GM12878 (cell line): ENCODE measurements around the gene PTPMT1. TPM values are rescaled to one million over a fixed set of nuclear protein-coding genes. Genes with fewer than 3 reads are reported as not detected.

Experiments
- ATAC-seq: fragments of 200-7000 bp; cut with Tn5 transposase; 3 replicates; pipeline ENCODE4 v1.9.1; 2020; ENCODE audit warnings: mild to moderate bottlenecking, moderate library complexity
- BruUV-seq: library from RNA; stranded (reverse); fragments of 400-500 nt; replicated peaks from 2 replicates; lab custom pipeline; 2021; lab: Mats Ljungman, UMichigan
- CTCF ChIA-PET: fragments of 300-600 bp; sonication (Branson Sonifier 250); formaldehyde crosslinking; extraction: SDS; loops from one replicate; lab custom pipeline; 2021; ENCODE audit warnings: inconsistent platforms; lab: Yijun Ruan, JAX
- POLR2A ChIA-PET: fragments of 350-600 bp; formaldehyde crosslinking; extraction: SDS; loops from one replicate; lab custom pipeline; 2021; ENCODE audit warnings: inconsistent platforms; lab: Charles Lee
- RAD21 ChIA-PET: fragments of 300-600 bp; sonication (Branson Sonifier 250); formaldehyde crosslinking; loops from one replicate; lab custom pipeline; 2023; ENCODE audit warnings: antibody characterized with exemption; ENCODE audit not compliant: unreplicated experiment; lab: Charles Lee
- SMC1A ChIA-PET: fragments of 300-600 bp; sonication (Branson Sonifier 250); formaldehyde crosslinking; loops from one replicate; lab custom pipeline; 2023; ENCODE audit not compliant: unreplicated experiment, uncharacterized antibody; lab: Charles Lee
- DNase-seq: peaks from one replicate; pipeline ENCODE4 v3.0.0-alpha.2; 2011; ENCODE audit warnings: low read depth, low spot score
- FAIRE-seq: peaks from 3 replicates; lab custom pipeline; 2011; peaks lifted over from hg19 to GRCh38; lab: Jason Lieb, UNC
- H2AFZ ChIP-seq: 2 replicates; pipeline ENCODE4 v1.6.0; 2011; ENCODE audit warnings: low read depth, low read length, control low read depth; ENCODE audit not compliant: control insufficient read depth
- H3K27ac ChIP-seq: 2 replicates; pipeline ENCODE4 v1.5.1; 2011; ENCODE audit warnings: control low read depth; ENCODE audit not compliant: control insufficient read depth, insufficient read depth
- H3K27me3 ChIP-seq, 2 experiments: replicated peaks in 1 of 2; 2 replicates each; pipeline versions ENCODE4 v1.6.0 to v1.6.1; 2011; ENCODE audit warnings: low read length in 1 of 2; ENCODE audit not compliant: control insufficient read depth in 2 of 2, insufficient read depth in 2 of 2
- H3K36me3 ChIP-seq, 2 experiments: 2 replicates each; pipeline ENCODE4 v1.5.1; 2011; ENCODE audit warnings: low read length in 1 of 2; ENCODE audit not compliant: control insufficient read depth in 2 of 2, insufficient read depth in 2 of 2
- H3K4me1 ChIP-seq: 2 replicates; pipeline ENCODE4 v1.6.1; 2011; ENCODE audit warnings: mild to moderate bottlenecking, low read length, moderate library complexity, mixed read lengths; ENCODE audit not compliant: control insufficient read depth, insufficient read depth
- H3K4me2 ChIP-seq: 2 replicates; pipeline ENCODE4 v1.6.0; 2011; ENCODE audit warnings: control low read depth; ENCODE audit not compliant: control insufficient read depth, insufficient read depth
- H3K4me3 ChIP-seq: fragments of 200-600 bp; sonication (generic); 2 replicates; pipeline ENCODE4 v1.5.1; 2016
- H3K79me2 ChIP-seq: 2 replicates; pipeline ENCODE4 v1.6.0; 2011; ENCODE audit warnings: low read length; ENCODE audit not compliant: control insufficient read depth, insufficient read depth
- H3K9ac ChIP-seq: 2 replicates; pipeline ENCODE4 v1.8.0; 2011; ENCODE audit warnings: low read length, control low read depth, mixed read lengths; ENCODE audit not compliant: control insufficient read depth, insufficient read depth
- H3K9me3 ChIP-seq: replicated peaks from 3 replicates; pipeline ENCODE4 v1.5.1; 2011; ENCODE audit warnings: mild to moderate bottlenecking, low read length; ENCODE audit not compliant: control insufficient read depth, insufficient read depth
- H4K20me1 ChIP-seq: 2 replicates; pipeline ENCODE4 v1.6.0; 2011; ENCODE audit not compliant: control insufficient read depth, insufficient read depth
- CBFB ChIP-seq: IDR thresholded peaks from 2 replicates; pipeline ENCODE4 v1.6.1; 2016; ENCODE audit warnings: antibody characterized with exemption, low read depth
- CREB1 ChIP-seq: IDR thresholded peaks from 2 replicates; pipeline ENCODE4 v1.6.1; 2012; ENCODE audit warnings: low read depth, mild to moderate bottlenecking, inconsistent platforms
- ESRRA ChIP-seq: IDR thresholded peaks from 2 replicates; pipeline ENCODE4 v1.6.1; 2012; ENCODE audit warnings: mild to moderate bottlenecking, low read length, improper control_type of control experiment
- EZH2 ChIP-seq: IDR thresholded peaks from 2 replicates; pipeline ENCODE4 v1.6.1; 2012; ENCODE audit warnings: low read depth, mild to moderate bottlenecking, control low read depth, inconsistent platforms, low read length, borderline replicate concordance; ENCODE audit not compliant: control insufficient read depth
- MTA3 ChIP-seq: IDR thresholded peaks from 2 replicates; pipeline ENCODE4 v1.6.1; 2012; ENCODE audit warnings: low read length, inconsistent platforms, borderline replicate concordance
- MYC ChIP-seq: IDR thresholded peaks from 2 replicates; pipeline ENCODE4 v1.6.1; 2011; ENCODE audit warnings: mild to moderate bottlenecking, low read length, moderate library complexity, inconsistent platforms; ENCODE audit not compliant: insufficient read depth, insufficient replicate concordance, insufficient read length, severe bottlenecking
- NFIC ChIP-seq: IDR thresholded peaks from 2 replicates; pipeline ENCODE4 v1.6.1; 2012; ENCODE audit warnings: low read depth, mild to moderate bottlenecking, inconsistent platforms, low read length, moderate library complexity
- NR2C2 ChIP-seq: IDR thresholded peaks from 2 replicates; pipeline ENCODE4 v1.6.1; 2011; ENCODE audit warnings: borderline replicate concordance, low read depth; ENCODE audit not compliant: control insufficient read depth, insufficient read length
- NR2F1 ChIP-seq: fragments of 450-650 bp; conservative IDR thresholded peaks from 2 replicates; pipeline ENCODE4 v1.6.1; 2017; ENCODE audit warnings: mild to moderate bottlenecking
- RAD21 ChIP-seq: IDR thresholded peaks from 2 replicates; pipeline ENCODE4 v1.6.1; 2011; ENCODE audit warnings: mild to moderate bottlenecking, low read depth, low read length, moderate library complexity; ENCODE audit not compliant: insufficient read depth
- RB1 ChIP-seq: fragments of 450-650 bp; formaldehyde crosslinking; IDR thresholded peaks from 2 replicates; pipeline ENCODE4 v1.6.1; 2017; ENCODE audit warnings: mild to moderate bottlenecking, borderline replicate concordance
- RBBP5 ChIP-seq: fragments of 200-600 bp; sonication (generic); conservative IDR thresholded peaks from 2 replicates; pipeline ENCODE4 v1.6.1; 2016
- SIN3A ChIP-seq: IDR thresholded peaks from 2 replicates; pipeline ENCODE4 v1.6.1; 2012; ENCODE audit warnings: low read depth, low read length, improper control_type of control experiment
- TAF1 ChIP-seq: IDR thresholded peaks from 2 replicates; pipeline ENCODE4 v1.6.1; 2011; ENCODE audit warnings: mild to moderate bottlenecking, low read depth, low read length, borderline replicate concordance
- TCF12 ChIP-seq: IDR thresholded peaks from 2 replicates; pipeline ENCODE4 v1.6.1; 2011; ENCODE audit warnings: low read depth, mild to moderate bottlenecking, low read length
- WRNIP1 ChIP-seq: IDR thresholded peaks from 2 replicates; pipeline ENCODE4 v1.6.1; 2011; ENCODE audit warnings: low read depth, low read length, improper control_type of control experiment, borderline replicate concordance
- YBX1 ChIP-seq: fragments of 450-650 bp; IDR thresholded peaks from 2 replicates; pipeline ENCODE4 v1.6.1; 2016; ENCODE audit warnings: antibody characterized with exemption
- ZZZ3 ChIP-seq: IDR thresholded peaks from 2 replicates; pipeline ENCODE4 v1.6.1; 2011; ENCODE audit warnings: low read depth; ENCODE audit not compliant: control insufficient read depth, insufficient read length
- WGBS: methylation state at CpG from one replicate; pipeline ENCODE4 v1.1.6; 2016; ENCODE audit warnings: low lambda C conversion rate; ENCODE audit not compliant: insufficient replicate concordance, insufficient coverage; ENCODE audit errors: missing lambda C conversion rate; 5-methylcytosine and 5-hydroxymethylcytosine counted together
- in situ Hi-C: fragments of 300-500 bp; cut with MboI; formaldehyde crosslinking; loops from 9 replicates; pipeline ENCODE4 v1.14.3; 2018; ENCODE audit warnings: mixed read lengths
- intact Hi-C: fragments of 100-400 bp; cut with micrococcal nuclease; formaldehyde crosslinking; loops from one replicate; pipeline ENCODE4 v1.14.2; 2022; ENCODE audit not compliant: unreplicated experiment
- polyA plus RNA-seq, 11 experiments: library from polyadenylated mRNA; depleted of rRNA in 4 of 11; unstranded in 6 of 11; stranded (reverse) in 5 of 11; fragments of >200 nt; fragmentation: Nextera tagmentation in 4 of 11; fragmentation: Illumina TruSeq in 1 of 11; extraction: Ambion mirVana in 4 of 11; extraction: Trizol in 1 of 11; gene quantifications; 1 replicate in 1 of 11; 2 replicates in 10 of 11; pipeline versions ENCODE4 v1.2.1 to v1.2.3, GENCODE V29; 2011 to 2016; ENCODE audit warnings: inconsistent platforms in 2 of 11, missing spikeins in 2 of 11, low read depth in 1 of 11
- total RNA-seq, 4 experiments: library from RNA; depleted of rRNA in 3 of 4; stranded (reverse); fragments of >200 nt in 3 of 4; fragmentation: Illumina TruSeq in 1 of 4; extraction: Trizol in 1 of 4; gene quantifications; 2 replicates each; pipeline versions ENCODE4 v1.2.1 to v1.2.3, GENCODE V29; 2013 to 2021
- TF ChIP-seq, protein P1 (sequence below): IDR thresholded peaks from 2 replicates; pipeline ENCODE4 v1.6.1; 2012; ENCODE audit warnings: improper control_type of control experiment, low read depth, low read length; ENCODE audit not compliant: insufficient replicate concordance

Gene PTPMT1
- total and polyA plus RNA-seq, 10 of the 15 experiments (the other 5 are each of a cell fraction or from before 2014, with no cell fraction given): 12.0 to 116 (median 58.2) TPM

DNA sequence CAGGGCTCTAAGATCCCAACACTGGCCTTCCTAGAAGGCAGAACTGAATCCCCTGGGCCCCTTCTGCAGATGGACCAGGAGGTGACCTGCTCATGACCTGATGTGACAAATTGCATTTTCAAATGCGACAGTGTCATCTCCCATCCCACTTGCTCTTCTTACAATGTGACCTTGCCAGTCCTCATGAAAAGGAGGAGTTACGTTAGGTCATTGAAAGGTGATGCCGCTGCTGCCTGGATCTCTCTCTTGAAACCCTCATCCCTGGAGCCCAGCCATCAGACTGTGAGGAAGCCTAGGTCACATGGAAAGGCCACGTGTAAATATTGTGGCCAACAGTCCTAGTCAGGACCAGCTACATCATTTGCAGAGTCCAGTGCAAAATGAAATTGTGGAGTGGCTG, 34.5 kb downstream of the PTPMT1 start (continued):
- TF ChIP-seq, protein P1, sequence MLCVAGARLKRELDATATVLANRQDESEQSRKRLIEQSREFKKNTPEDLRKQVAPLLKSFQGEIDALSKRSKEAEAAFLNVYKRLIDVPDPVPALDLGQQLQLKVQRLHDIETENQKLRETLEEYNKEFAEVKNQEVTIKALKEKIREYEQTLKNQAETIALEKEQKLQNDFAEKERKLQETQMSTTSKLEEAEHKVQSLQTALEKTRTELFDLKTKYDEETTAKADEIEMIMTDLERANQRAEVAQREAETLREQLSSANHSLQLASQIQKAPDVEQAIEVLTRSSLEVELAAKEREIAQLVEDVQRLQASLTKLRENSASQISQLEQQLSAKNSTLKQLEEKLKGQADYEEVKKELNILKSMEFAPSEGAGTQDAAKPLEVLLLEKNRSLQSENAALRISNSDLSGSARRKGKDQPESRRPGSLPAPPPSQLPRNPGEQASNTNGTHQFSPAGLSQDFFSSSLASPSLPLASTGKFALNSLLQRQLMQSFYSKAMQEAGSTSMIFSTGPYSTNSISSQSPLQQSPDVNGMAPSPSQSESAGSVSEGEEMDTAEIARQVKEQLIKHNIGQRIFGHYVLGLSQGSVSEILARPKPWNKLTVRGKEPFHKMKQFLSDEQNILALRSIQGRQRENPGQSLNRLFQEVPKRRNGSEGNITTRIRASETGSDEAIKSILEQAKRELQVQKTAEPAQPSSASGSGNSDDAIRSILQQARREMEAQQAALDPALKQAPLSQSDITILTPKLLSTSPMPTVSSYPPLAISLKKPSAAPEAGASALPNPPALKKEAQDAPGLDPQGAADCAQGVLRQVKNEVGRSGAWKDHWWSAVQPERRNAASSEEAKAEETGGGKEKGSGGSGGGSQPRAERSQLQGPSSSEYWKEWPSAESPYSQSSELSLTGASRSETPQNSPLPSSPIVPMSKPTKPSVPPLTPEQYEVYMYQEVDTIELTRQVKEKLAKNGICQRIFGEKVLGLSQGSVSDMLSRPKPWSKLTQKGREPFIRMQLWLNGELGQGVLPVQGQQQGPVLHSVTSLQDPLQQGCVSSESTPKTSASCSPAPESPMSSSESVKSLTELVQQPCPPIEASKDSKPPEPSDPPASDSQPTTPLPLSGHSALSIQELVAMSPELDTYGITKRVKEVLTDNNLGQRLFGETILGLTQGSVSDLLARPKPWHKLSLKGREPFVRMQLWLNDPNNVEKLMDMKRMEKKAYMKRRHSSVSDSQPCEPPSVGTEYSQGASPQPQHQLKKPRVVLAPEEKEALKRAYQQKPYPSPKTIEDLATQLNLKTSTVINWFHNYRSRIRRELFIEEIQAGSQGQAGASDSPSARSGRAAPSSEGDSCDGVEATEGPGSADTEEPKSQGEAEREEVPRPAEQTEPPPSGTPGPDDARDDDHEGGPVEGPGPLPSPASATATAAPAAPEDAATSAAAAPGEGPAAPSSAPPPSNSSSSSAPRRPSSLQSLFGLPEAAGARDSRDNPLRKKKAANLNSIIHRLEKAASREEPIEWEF: no peak
- TF ChIP-seq WRNIP1 (no peak), SIN3A (no peak)

DNA sequence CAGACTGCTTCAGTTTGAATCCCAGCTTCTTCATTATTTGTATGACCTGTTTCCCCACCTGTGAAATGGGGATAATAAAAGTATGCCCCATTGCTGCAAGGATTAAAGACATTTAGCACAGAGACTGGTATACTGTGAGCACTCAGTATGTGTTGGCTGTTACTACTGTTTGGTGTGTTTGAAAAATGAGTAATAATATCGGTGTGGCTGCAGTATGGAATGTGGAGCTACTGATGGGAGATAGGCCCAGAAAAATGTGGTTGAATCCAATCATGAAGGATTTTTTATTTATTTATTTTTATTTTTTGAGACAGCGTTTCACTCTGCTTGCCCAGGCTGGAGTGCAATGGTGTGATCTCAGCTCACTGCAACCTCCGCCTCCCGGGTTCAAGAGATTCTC, 37.9 kb downstream of the PTPMT1 start:
- ChIA-PET RAD21 (no interaction called here), CTCF (no interaction called here)
- DNase-seq: no peak
- H2AFZ ChIP-seq: no peak overlapping the region
- no peak overlapping the region for H3K4me2 ChIP-seq
- H3K4me1 ChIP-seq: no peaks in the 10 kb centered on the region
- 74% methylated on average over 4 of the region's 4 CpGs for WGBS
- H3K27me3 ChIP-seq: no peaks in the 10 kb centered on the region; a peak in 1 of 4 replicates
- TF ChIP-seq RBBP5 (no peak), NFIC (no peak), NR2F1 (no peak), EZH2 (no peak), TAF1 (no peak), RAD21 (no peak), ZZZ3 (no peak), MYC (no peak), MTA3 (no peak), ESRRA (no peak), CBFB (no peak), RB1 (no peak), TCF12 (no peak), YBX1 (no peak), CREB1 (no peak), NR2C2 (no peak)
- TF ChIP-seq, all 136 proteins: peak for 0
- H3K4me3 ChIP-seq: no peak overlapping the region
- H3K27ac ChIP-seq: no peak overlapping the region
- H3K79me2 ChIP-seq: no peaks in the 10 kb centered on the region
- in situ Hi-C loops (no loop called here), intact Hi-C loops (no loop called here)
- ATAC-seq (no peak), FAIRE-seq (no peak)
- ChIA-PET SMC1A (no interaction called here), POLR2A (interaction anchor here (0.5 kb wide), 1 partner anchor 62 kb away, joined by 3 read pairs; no protein-coding TSS in a partner anchor)
- no TSS peak for BruUV-seq
- H3K9me3 ChIP-seq: no peaks in the 10 kb centered on the region
- H3K36me3 ChIP-seq: no peaks in the 10 kb centered on the region
- no peaks in the 10 kb centered on the region for H4K20me1 ChIP-seq
- H3K9ac ChIP-seq: no peak overlapping the region
